Medulla oblongata (tissue), 1 donor: ENCODE results near the gene CCT3.

Experiments
- DNase-seq: peaks from one replicate; pipeline ENCODE4 v3.0.0-alpha.2; 2015; ENCODE audit errors: extremely low spot score

Gene CCT3

DNA sequence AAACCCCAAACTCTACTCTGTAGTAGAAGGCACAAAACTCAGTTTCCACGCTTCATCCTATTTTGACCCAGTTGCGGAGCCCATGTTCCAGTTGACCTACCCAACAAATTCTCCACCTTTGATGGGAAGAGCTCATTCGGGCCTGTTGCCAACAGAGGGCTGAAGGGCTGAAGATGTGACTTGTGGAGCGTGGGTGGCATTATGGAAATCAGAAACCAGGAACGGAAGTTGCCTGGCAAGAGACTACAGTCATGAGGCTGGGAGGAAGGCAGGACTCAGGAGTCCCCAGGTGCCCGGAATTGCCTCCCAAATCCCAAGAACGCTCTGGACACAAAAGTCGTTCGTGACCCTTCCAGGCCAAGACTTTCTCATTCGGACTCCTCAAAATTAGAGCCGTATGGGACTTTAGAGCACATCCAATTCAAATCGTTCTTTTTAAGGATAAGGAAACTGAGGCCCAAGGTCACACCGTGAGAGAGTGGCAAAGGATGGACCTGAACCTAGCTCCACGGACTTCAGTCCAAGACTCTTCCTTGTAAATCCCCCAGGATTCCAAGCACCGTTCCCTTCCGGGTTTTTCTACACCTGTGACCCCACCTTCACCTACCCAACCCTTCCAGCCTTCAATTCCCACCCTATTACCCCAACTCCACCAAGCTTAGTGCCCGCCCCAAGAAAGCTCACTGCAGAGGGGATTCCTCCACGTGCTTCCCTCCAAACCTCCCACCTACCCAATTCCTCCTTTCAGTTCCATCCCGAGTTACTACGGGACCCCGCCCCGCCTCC lies 56.2 kb downstream of the CCT3 start:
- peak; percentile 34 for DNase-seq

DNA sequence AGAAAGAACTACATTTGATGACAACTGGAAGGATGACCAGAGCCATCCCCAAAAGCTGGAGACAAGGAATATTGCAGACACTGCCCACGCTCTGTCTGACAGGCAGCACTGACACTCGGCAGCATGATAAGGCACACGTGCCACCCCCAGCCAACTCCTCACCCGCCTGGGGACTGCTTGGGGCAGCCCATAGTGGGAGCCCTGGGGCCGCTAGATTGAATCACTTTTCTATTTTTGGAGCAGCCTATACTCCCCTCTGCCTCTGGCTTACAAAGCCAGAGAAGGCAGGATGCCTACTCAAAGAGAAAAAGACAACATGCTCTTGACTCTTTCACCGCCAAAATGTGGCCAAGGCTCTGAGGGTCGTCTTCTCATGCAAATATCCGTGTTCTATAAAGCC lies 56.8 kb downstream of the CCT3 start:
- DNase-seq: no peak

DNA sequence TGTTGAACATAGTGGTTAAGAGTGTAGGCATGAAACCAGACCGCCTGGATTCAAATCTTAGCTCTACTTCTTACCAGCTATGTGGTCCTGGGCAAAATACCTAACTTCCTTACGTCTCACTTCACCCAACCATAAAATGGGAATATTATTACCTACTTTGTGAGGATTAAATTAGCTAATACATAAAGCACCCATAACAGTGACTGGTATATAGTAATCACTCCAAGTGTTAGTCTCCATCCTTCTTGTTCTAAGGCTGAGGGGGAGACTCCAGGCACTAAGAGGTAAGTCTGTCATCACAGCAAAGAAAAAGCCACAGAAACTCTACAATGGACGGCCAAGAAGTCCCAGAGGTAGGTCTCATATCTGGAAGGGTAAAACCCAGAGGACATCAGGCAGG lies 58.3 kb downstream of the CCT3 start:
- no peak for DNase-seq

DNA sequence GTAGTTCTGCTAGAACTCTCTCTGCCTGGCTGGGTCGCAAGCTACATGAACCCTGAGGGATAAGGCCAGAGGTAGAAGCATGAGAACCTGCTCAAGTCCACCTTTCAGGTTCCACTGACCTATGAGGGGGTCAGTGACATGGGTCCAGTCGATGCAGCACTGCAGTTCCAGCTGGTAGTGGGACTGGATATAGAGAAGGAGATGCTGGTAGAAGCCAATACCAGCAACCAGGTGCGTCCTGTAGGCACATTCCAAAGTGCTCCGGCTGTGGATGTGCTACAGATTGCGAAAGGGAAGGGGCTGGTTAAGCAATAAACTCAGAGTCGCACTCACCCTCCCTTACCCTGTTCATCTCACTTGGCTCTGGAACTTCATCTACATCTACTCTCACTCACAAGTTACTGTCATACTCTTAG lies 61.1 kb downstream of the CCT3 start:
- no peak for DNase-seq

DNA sequence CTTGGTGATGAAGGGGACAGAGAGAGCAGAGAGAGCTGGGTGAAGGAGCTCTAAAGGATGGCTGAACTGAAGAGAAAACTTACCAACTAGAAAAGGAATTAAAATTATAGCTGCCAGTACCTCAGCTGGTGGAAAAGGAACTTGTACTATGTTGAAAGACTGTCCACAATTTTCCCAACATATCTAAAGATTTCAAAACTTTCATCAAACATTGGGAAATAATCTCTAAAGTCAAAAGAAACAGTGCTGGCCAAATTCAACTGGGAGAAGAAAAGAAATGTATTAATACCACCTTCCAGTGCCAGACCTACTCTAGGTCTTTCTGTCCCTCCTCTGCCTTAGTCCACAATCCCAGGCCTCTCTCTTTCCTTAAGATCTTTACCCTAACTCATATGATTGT lies 61.6 kb downstream of the CCT3 start:
- DNase-seq: no peak

DNA sequence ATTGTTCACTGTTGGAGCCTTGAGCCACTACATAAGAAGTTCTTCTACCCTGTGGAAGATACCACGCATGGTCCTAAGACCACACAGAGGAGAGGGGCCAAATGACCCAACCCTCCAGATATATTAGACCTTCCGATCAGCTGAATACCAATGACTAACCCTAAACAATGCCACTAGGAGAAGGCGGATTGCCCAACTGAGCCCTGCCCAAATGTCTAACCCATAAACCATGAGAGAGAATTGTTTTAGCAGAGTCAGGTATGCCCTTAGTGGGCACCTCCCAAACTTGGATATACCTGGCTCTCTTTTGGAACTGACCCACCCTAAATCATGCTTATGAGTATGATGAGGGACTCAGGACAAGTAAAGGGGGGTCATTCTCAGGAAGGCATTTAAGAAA lies 67.8 kb downstream of the CCT3 start:
- no peak for DNase-seq

DNA sequence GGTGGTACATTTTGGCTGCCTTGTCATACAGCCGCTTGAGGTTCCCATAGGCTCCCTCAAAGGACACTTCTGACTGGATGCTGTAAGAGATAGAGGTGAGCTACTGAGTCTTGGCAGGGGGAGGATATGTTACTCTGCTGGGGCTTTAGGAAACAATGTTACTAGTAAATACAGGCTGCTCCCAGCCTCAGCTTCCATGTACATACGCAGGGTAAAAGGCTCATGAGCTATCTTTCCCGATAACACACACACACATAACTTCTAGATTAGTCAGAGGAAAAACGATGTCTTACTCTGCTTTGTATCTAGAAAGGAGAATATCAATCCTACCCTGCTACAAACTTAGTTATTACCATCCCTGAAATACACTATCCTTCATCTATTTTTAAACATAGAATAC lies 69.8 kb downstream of the CCT3 start:
- no peak for DNase-seq

DNA sequence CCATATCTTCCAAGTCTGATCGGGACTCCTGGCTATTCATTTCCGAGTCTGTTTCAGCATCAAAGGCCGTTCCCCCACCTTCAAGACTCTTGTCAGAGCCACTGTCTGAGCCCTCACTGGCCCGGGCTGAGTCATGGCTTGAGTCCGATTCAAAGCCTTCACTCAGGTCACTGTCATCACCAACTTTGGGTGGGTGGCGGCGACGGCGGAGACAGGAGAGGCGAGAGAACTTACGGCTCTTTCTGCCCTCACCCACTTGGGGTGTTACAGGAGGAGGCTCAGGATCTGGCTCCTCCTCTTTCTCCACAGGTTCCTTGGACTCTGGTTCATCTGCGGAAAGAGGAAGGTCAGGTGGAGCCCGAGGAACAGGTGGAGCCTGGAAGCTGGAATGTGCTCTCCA lies 72.0 kb downstream of the CCT3 start:
- DNase-seq: no peak

DNA sequence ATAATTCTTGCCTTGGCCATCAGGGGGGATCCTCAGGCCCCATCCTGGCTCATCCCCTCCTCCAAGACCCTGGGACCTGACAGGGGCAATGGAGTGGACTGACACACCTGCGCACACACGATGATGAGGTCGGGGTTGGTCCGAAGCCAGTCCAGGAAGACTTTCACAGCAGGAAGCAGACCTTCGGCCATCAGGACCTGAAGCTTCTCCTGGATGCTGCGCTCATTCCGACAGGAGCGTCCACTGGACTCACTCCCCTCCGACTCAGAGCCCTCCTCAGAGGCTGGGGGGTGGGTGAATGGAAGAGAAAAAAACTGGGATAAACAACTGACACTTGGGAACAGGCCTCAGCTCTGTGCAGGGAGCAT lies 74.8 kb downstream of the CCT3 start:
- DNase-seq: no peak

DNA sequence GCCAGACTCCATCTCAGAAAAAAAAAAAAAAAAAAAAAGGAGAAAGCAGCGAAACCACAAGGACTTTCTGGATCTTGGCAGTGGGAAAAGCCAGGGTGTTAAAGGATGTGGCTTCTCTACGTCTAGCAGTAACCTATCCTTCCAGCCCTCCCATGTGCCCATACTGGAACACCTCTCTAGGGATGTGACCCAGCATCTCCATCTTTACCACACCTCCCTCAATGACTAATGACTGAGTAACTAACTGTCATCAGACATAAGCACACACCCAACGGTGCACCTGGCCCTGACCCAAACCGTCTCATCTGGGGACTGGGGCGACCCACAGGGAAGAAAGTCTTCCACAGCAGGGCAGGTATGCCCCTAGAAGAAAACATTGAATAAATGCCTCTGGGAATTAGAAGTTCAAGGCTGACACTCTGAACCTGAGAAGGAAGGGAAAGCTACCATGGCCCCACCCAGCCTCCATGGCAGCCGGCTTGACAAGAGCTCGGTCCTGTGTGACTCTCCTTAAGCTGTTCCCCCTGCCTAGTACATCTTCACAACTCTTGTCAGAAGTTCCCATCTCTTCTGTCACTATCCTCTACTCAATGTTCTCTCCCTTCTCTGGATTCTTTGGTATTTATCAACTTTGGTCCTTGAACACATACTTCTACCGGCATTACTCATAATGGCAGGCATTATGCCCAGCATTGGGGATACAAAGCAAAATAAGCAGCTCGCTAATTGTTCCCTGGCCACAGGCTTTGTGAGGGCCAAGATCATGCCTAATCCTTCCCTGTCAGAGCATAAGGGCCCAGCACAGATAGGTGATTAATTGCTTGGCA lies 75.4 kb downstream of the CCT3 start:
- no peak for DNase-seq

DNA sequence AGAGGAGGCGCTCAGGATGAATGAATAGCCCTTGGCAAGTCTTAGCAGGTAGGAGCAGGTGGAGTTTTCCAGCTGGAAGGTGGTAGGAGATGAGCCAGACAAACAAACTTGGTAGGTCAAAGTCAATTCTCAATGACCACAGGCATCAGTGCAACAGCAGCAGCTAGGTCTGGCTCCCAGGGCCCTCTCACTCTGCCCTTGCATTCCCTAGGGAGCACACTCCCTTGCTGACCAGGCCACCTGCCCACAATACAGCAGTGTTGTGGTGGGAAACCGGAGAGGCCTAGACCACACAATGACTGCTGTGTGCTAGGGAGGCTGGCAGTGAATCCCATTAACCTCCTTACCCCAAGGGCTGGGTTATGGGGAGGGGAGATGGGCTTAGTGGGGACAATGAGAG lies 77.2 kb downstream of the CCT3 start:
- peak; percentile 90 for DNase-seq

DNA sequence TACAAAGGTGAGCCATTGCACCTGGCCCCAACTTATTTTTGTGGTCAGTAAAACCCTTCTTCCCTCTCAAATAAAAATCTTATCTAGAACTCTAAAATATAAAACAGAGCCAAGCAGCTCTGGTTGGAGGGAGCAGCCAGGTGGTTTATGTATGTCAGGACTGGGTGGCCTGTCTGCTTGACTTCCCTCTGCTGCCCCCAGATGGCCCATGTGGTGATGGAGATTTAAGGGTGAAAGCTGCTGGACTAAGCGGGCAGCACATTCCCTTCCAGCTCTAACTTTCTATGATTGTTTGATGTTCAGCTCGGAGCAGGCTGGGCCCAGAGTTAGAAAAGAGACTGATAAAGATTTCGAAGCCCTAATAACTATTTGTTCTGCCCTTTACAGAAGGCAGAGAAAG lies 78.3 kb downstream of the CCT3 start:
- peak; percentile 79 for DNase-seq
